DOHH2 (cell line): ENCODE measurements around the gene TPX2.

Source experiments
- CTCF ChIP-seq: fragments of 200-600 bp; sonication (generic); IDR thresholded peaks from one replicate; pipeline ENCODE4 v1.5.1; 2014; ENCODE audit warnings: antibody characterized with exemption, mild to moderate bottlenecking, low read depth, low read length; ENCODE audit not compliant: poor library complexity, severe bottlenecking
- EZH2phosphoT487 ChIP-seq: fragments of 200-600 bp; sonication (generic); IDR thresholded peaks from 2 replicates; pipeline ENCODE4 v1.6.1; 2017; ENCODE audit warnings: borderline replicate concordance, mild to moderate bottlenecking, antibody characterized with exemption, low read length, moderate library complexity, mixed read lengths

GRCh38 chr20:31712564-31713311, 26.4 kb upstream of the TPX2 start:
- no peak for TF ChIP-seq EZH2phosphoT487
- TF ChIP-seq CTCF, result no peak
